MM.1S (cell line): ENCODE results near the gene RNF14.

Source experiments
- DNase-seq: peaks from one replicate; pipeline ENCODE4 v3.0.0-alpha.2; 2015
- H2AFZ ChIP-seq: fragments of 300-600 bp; sonication (generic); 2 replicates; pipeline ENCODE4 v1.6.0; 2016; ENCODE audit warnings: antibody characterized with exemption, low read length
- H3F3A ChIP-seq: fragments of 300-600 bp; sonication (generic); 2 replicates; pipeline ENCODE4 v1.6.1; 2016; ENCODE audit warnings: mild to moderate bottlenecking, antibody characterized with exemption, low read length, moderate library complexity, mixed read lengths; ENCODE audit not compliant: insufficient read depth
- H3K27ac ChIP-seq: fragments of 300-600 bp; sonication (generic); 2 replicates; pipeline ENCODE4 v1.5.1; 2016; ENCODE audit warnings: mild to moderate bottlenecking, low read length
- H3K27me3 ChIP-seq: fragments of 300-600 bp; sonication (generic); replicated peaks from 2 replicates; pipeline ENCODE4 v1.6.0; 2016; ENCODE audit warnings: low read length; ENCODE audit not compliant: insufficient read depth
- H3K36me3 ChIP-seq: fragments of 300-600 bp; sonication (generic); replicated peaks from 2 replicates; pipeline ENCODE4 v1.6.1; 2016; ENCODE audit warnings: mild to moderate bottlenecking, low read length, mixed read lengths; ENCODE audit not compliant: insufficient read depth
- H3K4me1 ChIP-seq: fragments of 300-600 bp; sonication (generic); 2 replicates; pipeline ENCODE4 v1.6.1; 2016; ENCODE audit warnings: low read length, mixed read lengths
- H3K4me2 ChIP-seq: fragments of 300-600 bp; sonication (generic); 2 replicates; pipeline ENCODE4 v1.6.0; 2016; ENCODE audit warnings: low read depth, low read length
- H3K4me3 ChIP-seq: fragments of 300-600 bp; sonication (generic); 2 replicates; pipeline ENCODE4 v1.5.1; 2016; ENCODE audit warnings: low read length, mixed read lengths
- H3K79me2 ChIP-seq: fragments of 300-600 bp; sonication (generic); 2 replicates; pipeline ENCODE4 v1.6.1; 2016; ENCODE audit warnings: mixed run types, low read length, mixed read lengths
- H3K9ac ChIP-seq: fragments of 300-600 bp; sonication (generic); 2 replicates; pipeline ENCODE4 v1.6.1; 2016; ENCODE audit warnings: low read length, mixed read lengths
- H3K9me2 ChIP-seq: fragments of 300-600 bp; sonication (generic); replicated peaks from 2 replicates; pipeline ENCODE4 v1.6.1; 2016; ENCODE audit warnings: mild to moderate bottlenecking, low read length, mixed read lengths; ENCODE audit not compliant: insufficient read depth
- H3K9me3 ChIP-seq: fragments of 300-600 bp; sonication (generic); replicated peaks from 2 replicates; pipeline ENCODE4 v1.6.1; 2016; ENCODE audit warnings: mild to moderate bottlenecking, low read length, mixed read lengths; ENCODE audit not compliant: insufficient read depth
- H4K20me1 ChIP-seq: fragments of 300-600 bp; sonication (generic); 2 replicates; pipeline ENCODE4 v1.6.1; 2016; ENCODE audit warnings: mild to moderate bottlenecking, low read length, moderate library complexity, mixed read lengths; ENCODE audit not compliant: insufficient read depth
- EZH2 ChIP-seq: fragments of 300-600 bp; sonication (generic); optimal IDR thresholded peaks from 2 replicates; pipeline ENCODE3; 2017; ENCODE audit warnings: low read depth, mild to moderate bottlenecking, antibody characterized with exemption, low read length, mixed read lengths
- EZH2phosphoT487 ChIP-seq: fragments of 300-600 bp; sonication (generic); IDR thresholded peaks from 2 replicates; pipeline ENCODE4 v1.6.1; 2018; ENCODE audit warnings: antibody characterized with exemption, low read length
- TF ChIP-seq, protein P1 (sequence below): fragments of 300-600 bp; sonication (generic); IDR thresholded peaks from 2 replicates; pipeline ENCODE4 v1.5.1; 2016; ENCODE audit warnings: antibody characterized with exemption, low read length, mixed read lengths

The RNF14 gene

GRCh38 chr5:141929398-141930058, 39.4 kb upstream of the RNF14 start:
- Histone ChIP-seq H3F3A (no peaks in the 10 kb centered on the region), H3K36me3 (peaks cover 6% of the 10 kb centered on the region; the same call in 1 of the 2 replicates), H3K4me3 (no peak overlapping the region), H3K4me1 (0 out of 2 replicates have a peak, but pooled peaks cover under 1% of the 10 kb centered on the region), H3K9me3 (no peaks in the 10 kb centered on the region), H4K20me1 (no peaks in the 10 kb centered on the region), H3K79me2 (peaks cover 18% of the 10 kb centered on the region), H2AFZ (no peak overlapping the region), H3K27me3 (no peaks in the 10 kb centered on the region), H3K9me2 (no peaks in the 10 kb centered on the region), H3K27ac (no peak overlapping the region), H3K4me2 (no peak overlapping the region), H3K9ac (no peak overlapping the region)
- TF ChIP-seq, protein P1, sequence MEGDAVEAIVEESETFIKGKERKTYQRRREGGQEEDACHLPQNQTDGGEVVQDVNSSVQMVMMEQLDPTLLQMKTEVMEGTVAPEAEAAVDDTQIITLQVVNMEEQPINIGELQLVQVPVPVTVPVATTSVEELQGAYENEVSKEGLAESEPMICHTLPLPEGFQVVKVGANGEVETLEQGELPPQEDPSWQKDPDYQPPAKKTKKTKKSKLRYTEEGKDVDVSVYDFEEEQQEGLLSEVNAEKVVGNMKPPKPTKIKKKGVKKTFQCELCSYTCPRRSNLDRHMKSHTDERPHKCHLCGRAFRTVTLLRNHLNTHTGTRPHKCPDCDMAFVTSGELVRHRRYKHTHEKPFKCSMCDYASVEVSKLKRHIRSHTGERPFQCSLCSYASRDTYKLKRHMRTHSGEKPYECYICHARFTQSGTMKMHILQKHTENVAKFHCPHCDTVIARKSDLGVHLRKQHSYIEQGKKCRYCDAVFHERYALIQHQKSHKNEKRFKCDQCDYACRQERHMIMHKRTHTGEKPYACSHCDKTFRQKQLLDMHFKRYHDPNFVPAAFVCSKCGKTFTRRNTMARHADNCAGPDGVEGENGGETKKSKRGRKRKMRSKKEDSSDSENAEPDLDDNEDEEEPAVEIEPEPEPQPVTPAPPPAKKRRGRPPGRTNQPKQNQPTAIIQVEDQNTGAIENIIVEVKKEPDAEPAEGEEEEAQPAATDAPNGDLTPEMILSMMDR = no peak
- TF ChIP-seq EZH2 (no peak), EZH2phosphoT487 (no peak)
- DNase-seq = no peak

DNA sequence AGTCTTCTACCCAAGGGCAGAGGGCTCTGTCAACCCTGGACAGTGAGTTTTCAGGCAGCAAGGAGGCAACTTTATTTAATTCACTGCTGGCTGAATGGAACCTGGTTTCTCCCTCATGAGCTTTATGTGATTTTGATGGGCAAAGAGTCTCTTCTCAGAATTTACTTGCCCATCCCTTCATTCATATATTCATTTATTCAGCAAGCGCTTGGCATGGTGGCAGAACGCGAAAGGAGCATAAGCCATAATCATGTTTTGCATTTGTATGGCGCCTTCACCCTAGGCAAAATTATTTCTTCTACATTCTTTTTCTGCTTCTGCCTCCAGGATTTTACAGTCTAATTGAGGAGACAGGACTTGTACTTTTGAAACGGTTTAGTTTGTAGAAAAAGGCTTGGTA, 37.2 kb upstream of the RNF14 start:
- no peaks in the 10 kb centered on the region for H3K27me3 ChIP-seq
- H3K27ac ChIP-seq = no peak overlapping the region
- TF ChIP-seq, protein P1 = no peak
- TF ChIP-seq EZH2phosphoT487 (no peak), EZH2 (no peak)
- H3F3A ChIP-seq = no peaks in the 10 kb centered on the region
- no peak overlapping the region for H2AFZ ChIP-seq
- no peaks in the 10 kb centered on the region for H3K9me2 ChIP-seq
- H3K4me1 ChIP-seq = no peaks in the 10 kb centered on the region
- no peak overlapping the region for H3K4me3 ChIP-seq
- H3K9me3 ChIP-seq = no peaks in the 10 kb centered on the region
- no peaks in the 10 kb centered on the region for H4K20me1 ChIP-seq
- H3K4me2 ChIP-seq = no peak overlapping the region
- H3K79me2 ChIP-seq = peaks cover 3% of the 10 kb centered on the region
- no peak overlapping the region for H3K9ac ChIP-seq
- DNase-seq = no peak
- H3K36me3 ChIP-seq = peaks cover 6% of the 10 kb centered on the region; the same call in 1 of the 2 replicates

GRCh38 chr5:141933151-141933550, 35.8 kb upstream of the RNF14 start:
- no peaks in the 10 kb centered on the region for H3F3A ChIP-seq
- no peaks in the 10 kb centered on the region for H3K79me2 ChIP-seq
- H3K4me3 ChIP-seq = no peak overlapping the region
- H3K4me2 ChIP-seq = no peak overlapping the region
- H3K36me3 ChIP-seq = 0 out of 2 replicates have a peak, but pooled peaks cover 6% of the 10 kb centered on the region
- H3K9ac ChIP-seq = no peak overlapping the region
- H4K20me1 ChIP-seq = no peaks in the 10 kb centered on the region
- no peak overlapping the region for H2AFZ ChIP-seq
- no peaks in the 10 kb centered on the region for H3K9me2 ChIP-seq
- no peaks in the 10 kb centered on the region for H3K9me3 ChIP-seq
- TF ChIP-seq EZH2phosphoT487 = no peak
- TF ChIP-seq, protein P1 = no peak
- DNase-seq = no peak
- H3K4me1 ChIP-seq = no peaks in the 10 kb centered on the region
- H3K27me3 ChIP-seq = no peaks in the 10 kb centered on the region
- no peak overlapping the region for H3K27ac ChIP-seq
